SK-N-MC (cell line): Measurements from ENCODE around the gene CREB3L2.

Experiments used
- EZH2 ChIP-seq: fragments of 200-600 bp; sonication (generic); IDR thresholded peaks from one replicate; pipeline ENCODE4 v1.6.1; 2017; ENCODE audit warnings: antibody characterized with exemption
- POLR2AphosphoS5 ChIP-seq: IDR thresholded peaks from 2 replicates; pipeline ENCODE4 v1.6.1; 2012; ENCODE audit warnings: mild to moderate bottlenecking, low read depth, low read length, borderline replicate concordance

- TF ChIP-seq POLR2AphosphoS5: no peak
- no peak for TF ChIP-seq EZH2
These were observed 167.3 kb downstream of the CREB3L2 start for GRCh38 chr7:137834552-137834951.
